Keratinocyte (primary cell): ENCODE data around the gene HSPA1B. TPM values are rescaled to one million over a fixed set of nuclear protein-coding genes. Genes with fewer than 3 reads are reported as not detected.
"Not testable (repeated sequence)": the region's sequence is repeated elsewhere in the genome, so short reads cannot be mapped to it uniquely, and the experiment has no call there.

Experiments used
- DNase-seq: peaks from one replicate; pipeline ENCODE4 v3.0.0-alpha.2; 2011; ENCODE audit warnings: low read depth, missing footprints, low spot score
- FAIRE-seq: peaks from 2 replicates; lab custom pipeline; 2011; peaks lifted over from hg19 to GRCh38; lab: Jason Lieb, UNC
- H2AFZ ChIP-seq: 2 replicates; pipeline ENCODE4 v1.6.0; 2012; ENCODE audit warnings: low read length, control low read depth, inconsistent platforms; ENCODE audit not compliant: control insufficient read depth
- H3K27ac ChIP-seq: 2 replicates; pipeline ENCODE4 v1.5.1; 2011; ENCODE audit warnings: low read length; ENCODE audit not compliant: control insufficient read depth, insufficient read depth
- H3K27me3 ChIP-seq: 3 replicates; pipeline ENCODE4 v1.6.0; 2011; ENCODE audit warnings: low read length; ENCODE audit not compliant: control insufficient read depth, insufficient read depth; ENCODE audit errors: extremely low read depth
- H3K36me3 ChIP-seq, 2 experiments: 2 replicates in 1 of 2; 3 replicates in 1 of 2; pipeline ENCODE4 v1.5.1; 2011; ENCODE audit warnings: low read length in 2 of 2, mild to moderate bottlenecking in 1 of 2; ENCODE audit not compliant: control insufficient read depth in 2 of 2, insufficient read depth in 2 of 2; ENCODE audit errors: extremely low read depth in 1 of 2
- H3K4me1 ChIP-seq: 3 replicates; pipeline ENCODE4 v1.5.1; 2011; ENCODE audit warnings: low read length; ENCODE audit not compliant: control insufficient read depth, insufficient read depth; ENCODE audit errors: extremely low read depth
- H3K4me2 ChIP-seq: 3 replicates; pipeline ENCODE4 v1.6.0; 2011; ENCODE audit warnings: low read depth, low read length; ENCODE audit not compliant: control insufficient read depth, insufficient read depth; ENCODE audit errors: extremely low read depth
- H3K4me3 ChIP-seq, 3 experiments: fragments of 200-600 bp in 1 of 3; sonication (generic) in 1 of 3; 2 replicates in 2 of 3; 3 replicates in 1 of 3; pipeline ENCODE4 v1.5.1; 2011 to 2016; ENCODE audit warnings: low read length in 3 of 3, mild to moderate bottlenecking in 3 of 3, control low read depth in 2 of 3, inconsistent platforms in 1 of 3, low read depth in 1 of 3, mixed read lengths in 1 of 3, mixed run types in 1 of 3, moderate library complexity in 1 of 3; ENCODE audit not compliant: control insufficient read depth in 2 of 3, insufficient read depth in 2 of 3; ENCODE audit errors: extremely low read depth in 1 of 3
- H3K79me2 ChIP-seq: 2 replicates; pipeline ENCODE4 v1.6.0; 2012; ENCODE audit warnings: low read length; ENCODE audit not compliant: control insufficient read depth, insufficient read depth
- H3K9ac ChIP-seq: 3 replicates; pipeline ENCODE4 v1.6.0; 2011; ENCODE audit warnings: low read length; ENCODE audit not compliant: control insufficient read depth, insufficient read depth; ENCODE audit errors: extremely low read depth
- H3K9me1 ChIP-seq: 3 replicates; pipeline ENCODE4 v1.6.0; 2011; ENCODE audit warnings: low read length; ENCODE audit not compliant: control insufficient read depth, insufficient read depth; ENCODE audit errors: extremely low read depth
- H3K9me3 ChIP-seq: 2 replicates; pipeline ENCODE4 v1.5.1; 2012; ENCODE audit warnings: low read depth, low read length; ENCODE audit not compliant: control insufficient read depth
- H4K20me1 ChIP-seq: 3 replicates; pipeline ENCODE4 v1.6.0; 2011; ENCODE audit warnings: low read length; ENCODE audit not compliant: control insufficient read depth, insufficient read depth; ENCODE audit errors: extremely low read depth
- CTCF ChIP-seq, 3 experiments: IDR thresholded peaks in 1 of 3; conservative IDR thresholded peaks in 1 of 3; optimal IDR thresholded peaks in 1 of 3; 2 replicates in 2 of 3; 3 replicates in 1 of 3; pipeline versions ENCODE3 to v1.5.1; 2011; ENCODE audit warnings: low read length in 3 of 3, mild to moderate bottlenecking in 3 of 3, moderate library complexity in 2 of 3, control low read depth in 1 of 3, inconsistent platforms in 1 of 3; ENCODE audit not compliant: insufficient read depth in 2 of 3; ENCODE audit errors: extremely low read depth in 1 of 3
- EZH2 ChIP-seq: IDR thresholded peaks from one replicate; pipeline ENCODE4 v1.6.1; 2012; ENCODE audit warnings: inconsistent platforms, mild to moderate bottlenecking, low read length, moderate library complexity
- dilution Hi-C: fragments of 300-500 bp; cut with MboI; formaldehyde crosslinking; loops from one replicate; pipeline ENCODE4 v1.7.0; 2020; ENCODE audit warnings: low sequenced_read_pairs; ENCODE audit not compliant: extremely low pct_ligation_motif_present
- polyA plus RNA-seq, 5 experiments: library from polyadenylated mRNA; depleted of rRNA in 3 of 5; stranded (reverse) in 3 of 5; stranded (forward) in 1 of 5; unstranded in 1 of 5; fragments of >200 nt; gene quantifications; 1 replicate in 1 of 5; 2 replicates in 3 of 5; 3 replicates in 1 of 5; pipeline versions ENCODE4 v1.2.1 to v1.2.3, GENCODE V29; 2011 to 2012; ENCODE audit warnings: missing spikeins in 2 of 5, low read depth in 1 of 5, low replicate concordance in 1 of 5

HSPA1B gene
- polyA plus RNA-seq, 1 donor (not counting 4 experiments of a cell fraction or from before 2014, with no cell fraction given): 48.1 TPM

GRCh38 chr6:31850765-31851484 lies 23.4 kb downstream of the HSPA1B start:
- Histone ChIP-seq H3K4me1 (no peaks in the 10 kb centered on the region), H3K4me2 (no peak overlapping the region), H3K9ac (no peak overlapping the region), H3K9me1 (no peaks in the 10 kb centered on the region), H3K36me3 (peaks cover 0 to 2% of the 10 kb centered on the region in 2 experiments), H4K20me1 (no peaks in the 10 kb centered on the region), H2AFZ (no peak overlapping the region), H3K27me3 (no peaks in the 10 kb centered on the region), H3K9me3 (no peaks in the 10 kb centered on the region), H3K27ac (no peak overlapping the region), H3K4me3 (no peak overlapping the region), H3K79me2 (no peaks in the 10 kb centered on the region)
- DNase-seq (no peak), FAIRE-seq (no peak)
- dilution Hi-C loops: no loop called here
- no peak for TF ChIP-seq EZH2
- no peak for TF ChIP-seq CTCF (optimal IDR thresholded peaks at IDR 0.05 in 1 of 3, IDR thresholded peaks at IDR 0.05 in 1 of 3, conservative IDR thresholded peaks at IDR 0.05 in 1 of 3; ENCODE audit: extremely low read depth in 1 of 3, insufficient read depth in 2 of 3, low read length in 3 of 3)

GRCh38 chr6:31851485-31851832 lies 23.9 kb downstream of the HSPA1B start:
- TF ChIP-seq CTCF (optimal IDR thresholded peaks at IDR 0.05 in 1 of 3, IDR thresholded peaks at IDR 0.05 in 1 of 3, conservative IDR thresholded peaks at IDR 0.05 in 1 of 3; ENCODE audit: extremely low read depth in 1 of 3, insufficient read depth in 2 of 3, low read length in 3 of 3) (no peak), EZH2 (no peak)
- Histone ChIP-seq H3K27ac (no peak overlapping the region), H3K27me3 (no peaks in the 10 kb centered on the region), H3K9ac (no peak overlapping the region), H2AFZ (no peak overlapping the region), H3K4me3 (no peak overlapping the region), H3K4me2 (no peak overlapping the region), H3K4me1 (no peaks in the 10 kb centered on the region), H3K36me3 (peaks cover 0 to 2% of the 10 kb centered on the region in 2 experiments), H3K9me3 (no peaks in the 10 kb centered on the region), H4K20me1 (no peaks in the 10 kb centered on the region), H3K9me1 (no peaks in the 10 kb centered on the region), H3K79me2 (no peaks in the 10 kb centered on the region)
- dilution Hi-C loops: no loop called here
- DNase-seq: no peak
- FAIRE-seq: no peak

GRCh38 chr6:31851980-31852718 lies 24.6 kb downstream of the HSPA1B start:
- H3K27ac ChIP-seq, H2AFZ ChIP-seq: not testable (repeated sequence)

More at GRCh38 chr6:31851980-31852718, 24.6 kb downstream of the HSPA1B start:
- dilution Hi-C loops, H3K9me3 ChIP-seq, DNase-seq, FAIRE-seq, H3K9ac ChIP-seq, H3K9me1 ChIP-seq, H3K27me3 ChIP-seq, H3K36me3 ChIP-seq, H3K4me3 ChIP-seq, H3K4me2 ChIP-seq, H3K79me2 ChIP-seq, H3K4me1 ChIP-seq, H4K20me1 ChIP-seq: not testable (repeated sequence)
